ENCODE measurements around the gene TAX1BP3. TPM values are rescaled to one million over a fixed set of nuclear protein-coding genes. Genes with fewer than 3 reads are reported as not detected.

TAX1BP3 gene
- total RNA-seq, 1 experiment from 2014 or later, result 147 TPM

DNA sequence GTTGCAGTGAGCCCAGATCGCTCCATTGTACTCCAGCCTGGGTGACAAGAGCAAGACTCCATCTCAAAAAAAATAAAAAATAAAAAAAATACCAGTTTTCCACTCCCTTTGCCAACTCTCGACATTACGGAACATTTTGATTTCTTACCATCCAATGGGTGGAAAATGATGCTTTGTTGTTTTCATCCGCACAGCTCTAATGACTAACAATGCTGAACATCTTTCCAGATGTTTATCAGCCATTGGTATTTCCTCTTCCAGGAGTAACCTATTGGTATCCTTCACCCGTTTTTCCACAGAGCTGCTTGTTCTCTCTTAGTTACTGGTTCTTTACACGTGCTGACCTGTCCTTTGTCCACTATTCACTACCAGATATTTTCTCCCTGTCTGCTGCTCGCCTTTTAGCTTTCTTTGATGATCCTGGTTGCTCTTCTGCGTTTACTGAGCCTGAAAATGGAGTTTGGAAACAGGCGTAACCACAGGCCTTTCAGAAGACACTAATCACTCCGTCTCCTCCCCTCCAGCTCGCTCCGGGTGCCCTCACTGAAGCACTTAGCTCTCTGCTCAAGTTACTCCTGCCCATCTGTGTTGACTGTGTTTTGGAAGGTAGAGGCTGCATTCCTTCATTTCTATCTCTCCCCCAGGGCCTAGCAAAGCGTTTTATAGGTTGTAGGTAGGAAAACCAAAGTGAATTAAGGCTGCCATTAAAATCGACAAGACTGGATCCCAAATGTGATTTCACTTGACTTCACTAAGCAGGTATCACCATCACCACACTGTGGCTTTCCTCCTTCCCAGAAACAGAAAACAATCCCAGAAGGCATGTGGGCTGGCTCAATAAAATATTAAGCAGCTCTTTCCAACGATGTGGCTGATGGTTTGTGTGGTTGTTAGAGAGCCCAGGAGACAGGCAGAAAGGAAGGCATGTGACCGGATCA lies 41.3 kb downstream of the TAX1BP3 start:
- CTCF ChIA-PET, result interaction anchor here (0.7 to 0.8 kb wide), 2 partner anchors 22 to 584 kb away, joined by 3 read pairs; no protein-coding TSS in a partner anchor

DNA sequence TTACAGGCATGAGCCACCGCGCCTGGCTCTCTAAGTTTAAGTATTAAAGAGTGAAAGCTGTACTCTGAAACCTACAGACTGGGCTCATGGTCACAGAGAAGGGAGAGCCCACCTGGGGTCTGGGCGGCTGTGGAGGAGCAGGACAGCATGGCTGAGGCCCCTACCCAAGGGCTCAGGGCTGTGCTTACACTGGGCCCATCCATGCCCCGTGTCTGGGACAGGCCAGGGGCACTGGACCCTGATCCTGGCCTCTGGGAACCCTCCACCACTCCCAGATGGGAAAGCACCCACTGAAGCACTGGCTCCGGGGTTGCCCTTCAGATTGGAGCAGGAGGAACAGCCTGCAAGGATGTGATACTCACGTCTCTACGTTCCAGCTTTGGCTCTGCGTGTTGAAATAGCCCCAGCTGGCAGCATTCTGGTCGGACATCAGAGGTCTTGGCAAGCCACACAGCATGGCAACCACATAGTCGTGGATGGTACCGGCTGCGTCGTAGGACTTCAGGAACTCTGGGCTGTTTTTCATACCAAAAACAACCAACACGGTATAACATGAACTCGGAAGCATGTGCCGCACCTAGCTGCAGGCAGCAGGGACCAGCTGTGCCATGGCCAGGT lies 45.3 kb downstream of the TAX1BP3 start:
- Mint-ChIP-seq H3K4me1 (ENCODE audit: insufficient read depth, unreplicated experiment) (no peaks in the 10 kb centered on the region), H3K9me3 (ENCODE audit: unreplicated experiment) (no peaks in the 10 kb centered on the region), H3K27me3 (ENCODE audit: insufficient read depth, unreplicated experiment) (no peaks in the 10 kb centered on the region), H3K4me3 (ENCODE audit: unreplicated experiment) (no peak overlapping the region), H3K36me3 (ENCODE audit: insufficient read depth, unreplicated experiment) (peaks cover 74% of the 10 kb centered on the region), H3K27ac (ENCODE audit: low read depth, unreplicated experiment) (no peak overlapping the region)
- DNase-seq (ENCODE audit: unreplicated experiment), result no peak
- TF ChIP-seq CTCF (IDR thresholded peaks at IDR 0.05; ENCODE audit: unreplicated experiment), result no peak
- intact Hi-C loops (cut with micrococcal nuclease), result no loop called here
- ChIA-PET POLR2A (interaction anchor here (0.5 kb wide), 1 partner anchor 574 kb away, joined by 3 read pairs; no protein-coding TSS in a partner anchor), CTCF (interaction anchor here (0.6 kb wide), 1 partner anchor 207 kb away, joined by 6 read pairs; no protein-coding TSS in a partner anchor)
- no TSS peak for BruUV-seq (replicated peaks)

More for the DNA sequence above, 41.3 kb downstream of the TAX1BP3 start:
- Mint-ChIP-seq H3K4me3 (ENCODE audit: unreplicated experiment) (no peak overlapping the region), H3K27ac (ENCODE audit: low read depth, unreplicated experiment) (no peak overlapping the region), H3K27me3 (ENCODE audit: insufficient read depth, unreplicated experiment) (no peaks in the 10 kb centered on the region), H3K4me1 (ENCODE audit: insufficient read depth, unreplicated experiment) (no peaks in the 10 kb centered on the region), H3K36me3 (ENCODE audit: insufficient read depth, unreplicated experiment) (peaks cover 59% of the 10 kb centered on the region), H3K9me3 (ENCODE audit: unreplicated experiment) (no peaks in the 10 kb centered on the region)
- intact Hi-C loops (cut with micrococcal nuclease), result no loop called here
- no TSS peak for BruUV-seq (replicated peaks)
- DNase-seq (ENCODE audit: unreplicated experiment), result no peak
- POLR2A ChIA-PET, result interaction anchor here (0.7 to 2.4 kb wide), 3 partner anchors 9 to 20 kb away, joined by 3 to 10 read pairs (median 4); partner anchors contain the start of genes CTNS and SHPK
- no peak for TF ChIP-seq CTCF (IDR thresholded peaks at IDR 0.05; ENCODE audit: unreplicated experiment)

DNA sequence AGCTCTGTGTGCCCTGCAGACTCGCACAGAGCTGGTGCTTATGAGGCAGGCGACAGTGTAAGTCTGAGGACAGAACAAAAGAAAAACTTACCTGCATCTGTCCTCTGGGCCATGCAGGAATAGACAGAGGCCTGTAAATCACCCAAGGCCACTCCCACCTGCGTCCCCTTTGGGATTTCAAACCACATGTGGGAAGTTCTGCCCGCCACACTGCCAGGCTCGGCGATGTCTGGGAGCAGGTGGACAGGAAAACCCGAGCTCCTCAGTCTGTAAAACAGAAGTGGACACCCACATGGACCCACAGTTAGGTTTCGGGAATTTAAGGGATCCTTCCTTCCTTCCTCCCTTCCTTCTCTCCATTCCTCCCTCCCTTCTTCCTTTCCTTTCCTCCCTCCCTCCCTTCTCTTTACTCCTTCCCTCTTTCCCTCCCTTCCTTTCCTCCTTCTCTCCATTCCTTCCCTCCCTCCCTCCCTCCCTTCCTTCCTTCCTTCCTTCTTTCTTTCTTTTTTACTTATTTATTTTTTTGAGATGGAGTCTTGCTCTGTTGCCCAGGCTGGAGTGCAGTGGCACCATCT lies 47.1 kb downstream of the TAX1BP3 start:
- BruUV-seq (replicated peaks), result no TSS peak
- intact Hi-C loops (cut with micrococcal nuclease), result no loop called here
- no peak for TF ChIP-seq CTCF (IDR thresholded peaks at IDR 0.05; ENCODE audit: unreplicated experiment)
- ChIA-PET POLR2A (interaction anchor here (0.6 kb wide), 1 partner anchor 18 kb away, joined by 3 read pairs; no protein-coding TSS in a partner anchor), CTCF (interaction anchor here (0.9 to 1.3 kb wide), 2 partner anchors 8 to 10 kb away, joined by 3 to 4 read pairs; no protein-coding TSS in a partner anchor)
- H3K4me3 Mint-ChIP-seq (ENCODE audit: unreplicated experiment), result no peak overlapping the region
- H3K27ac Mint-ChIP-seq (ENCODE audit: low read depth, unreplicated experiment), result no peak overlapping the region
- no peaks in the 10 kb centered on the region for H3K27me3 Mint-ChIP-seq (ENCODE audit: insufficient read depth, unreplicated experiment)
- DNase-seq (ENCODE audit: unreplicated experiment), result no peak
- no peaks in the 10 kb centered on the region for H3K4me1 Mint-ChIP-seq (ENCODE audit: insufficient read depth, unreplicated experiment)
- no peaks in the 10 kb centered on the region for H3K9me3 Mint-ChIP-seq (ENCODE audit: unreplicated experiment)
- H3K36me3 Mint-ChIP-seq (ENCODE audit: insufficient read depth, unreplicated experiment), result peaks cover 69% of the 10 kb centered on the region

Measured in MCF 10A (cell line).